Stimulated activated CD4-positive, alpha-beta T cell treated with anti-CD3 and anti-CD28 coated beads, TNF-alpha, amount 100 ng/mL, for 24 hours (primary cell): ENCODE results near the gene SLC2A5.

ENCODE experiments used
- DNase-seq, 3 experiments: peaks; one replicate each; pipeline ENCODE4 v3.0.0-alpha.2; 2020; ENCODE audit warnings: low read depth in 3 of 3

The SLC2A5 gene

DNA sequence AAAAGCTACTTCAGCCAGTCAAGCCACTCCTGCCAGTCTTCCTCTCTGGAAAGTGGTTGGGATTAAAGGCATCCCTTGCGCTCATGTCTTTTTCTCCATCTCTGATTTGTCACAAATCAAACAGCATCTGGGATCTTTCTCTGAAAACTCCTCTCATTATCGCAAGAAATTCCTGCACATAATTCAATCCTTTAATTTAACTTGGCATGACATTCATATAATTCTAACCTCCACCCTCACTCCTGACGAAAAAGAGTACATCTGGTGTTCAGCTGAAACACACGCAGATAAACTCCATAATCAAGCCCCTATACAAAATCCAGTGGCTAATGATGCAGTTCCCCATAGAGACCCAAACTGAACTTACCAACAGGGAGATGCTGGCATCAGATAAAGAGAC is 19.4 kb upstream of the SLC2A5 start:
- DNase-seq, result no peak

DNA sequence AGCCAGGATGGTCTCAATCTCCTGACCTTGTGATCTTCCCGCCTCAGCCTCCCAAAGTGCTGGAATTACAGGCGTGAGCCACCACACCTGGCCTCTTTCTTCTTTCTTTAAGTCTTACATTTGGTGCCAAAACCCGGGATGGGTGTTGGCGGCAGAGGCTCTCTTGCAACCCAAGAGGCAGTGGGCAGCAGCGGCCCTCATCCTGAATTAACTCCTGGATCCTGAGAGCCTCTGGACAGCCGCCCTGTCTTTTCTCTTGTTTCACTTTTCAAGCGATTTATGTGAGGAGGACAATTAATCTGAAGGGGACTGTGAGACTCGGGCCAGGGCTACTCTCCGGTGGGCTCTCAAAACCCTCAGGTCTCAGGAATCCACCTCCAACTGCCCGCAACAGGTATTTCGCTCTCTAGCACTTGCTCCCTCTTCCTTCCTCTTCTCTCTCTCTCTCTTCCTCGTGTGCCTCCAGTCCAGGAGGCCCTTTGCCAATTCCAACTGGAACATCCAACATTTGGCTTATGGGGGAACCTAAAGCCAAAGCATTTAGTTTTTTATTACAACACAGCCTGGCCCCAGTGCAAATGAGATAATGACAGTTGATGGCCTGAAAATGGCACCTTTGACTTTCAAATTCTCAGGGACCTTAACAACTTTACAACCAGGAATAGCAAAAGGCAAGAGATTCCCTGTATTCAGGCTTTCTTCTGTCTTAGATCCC is 18.1 kb upstream of the SLC2A5 start:
- no peak for DNase-seq

DNA sequence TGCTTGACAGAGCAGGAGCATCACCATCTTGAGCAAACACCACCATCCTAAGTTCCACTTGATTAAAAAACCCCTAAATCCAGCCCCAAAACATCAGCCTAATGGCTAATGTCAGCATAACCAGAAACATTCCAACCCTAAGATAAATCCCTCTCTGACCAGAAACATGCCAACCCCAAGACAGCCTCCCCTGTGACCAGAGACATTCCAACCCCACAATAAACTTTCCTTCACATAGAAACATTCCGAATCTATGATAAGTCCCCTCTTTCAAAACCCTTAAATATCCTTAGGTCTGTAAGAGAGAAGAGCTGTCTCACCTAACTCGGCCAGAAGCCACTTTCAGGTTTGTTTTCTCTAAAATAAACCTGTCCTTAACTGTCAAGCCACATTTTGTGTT is 17.4 kb upstream of the SLC2A5 start:
- no peak for DNase-seq

DNA sequence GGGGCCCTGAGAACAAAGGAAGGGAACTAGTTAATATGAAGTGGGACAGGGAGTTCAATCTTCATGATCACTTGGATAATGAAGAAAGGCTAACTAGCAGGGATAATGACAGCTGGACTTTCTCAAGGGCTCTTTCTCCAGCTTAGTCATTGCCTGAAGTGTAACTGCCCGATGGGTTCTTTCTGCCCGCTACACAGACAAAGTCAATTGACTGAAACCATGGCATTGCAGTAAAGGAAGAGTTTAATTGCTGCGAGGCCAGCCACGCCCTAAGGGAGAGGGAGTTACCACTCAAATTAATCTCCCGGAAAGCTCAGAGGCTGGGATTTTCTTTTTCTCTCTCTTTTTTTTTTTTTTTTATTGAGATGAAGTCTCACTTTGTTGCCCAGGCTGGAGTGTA is 16.6 kb upstream of the SLC2A5 start:
- DNase-seq, result no peak

DNA sequence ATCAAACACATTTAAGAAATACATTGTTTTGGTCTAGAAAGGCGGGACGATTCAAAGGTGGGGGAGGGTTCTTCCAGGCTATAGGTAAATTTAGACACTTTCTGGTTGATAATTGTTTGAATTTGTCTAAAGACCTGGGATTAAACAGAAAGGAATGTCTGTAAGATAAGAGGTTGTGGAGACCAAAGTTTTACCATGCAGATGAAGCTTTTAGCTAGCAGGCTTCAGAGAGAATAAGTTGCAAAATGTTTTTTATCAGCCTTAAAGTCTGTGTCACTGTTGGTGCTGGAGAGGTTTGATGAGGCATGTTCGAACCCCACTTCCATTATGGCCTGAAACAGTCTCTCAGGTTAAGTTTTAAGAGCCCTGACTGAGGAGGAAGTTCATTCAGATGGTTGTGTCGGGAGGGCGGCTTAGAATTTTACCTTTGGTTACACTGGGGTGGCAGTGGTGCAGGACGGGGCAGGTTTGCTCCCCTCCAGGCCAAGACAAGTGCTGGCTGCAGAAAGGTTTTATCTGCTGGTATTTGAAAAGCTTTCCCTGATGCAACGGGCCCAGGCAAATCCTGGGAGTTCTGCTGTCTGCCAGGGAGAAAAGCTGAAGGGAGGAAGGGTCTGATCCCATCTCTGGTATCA is 16.0 kb upstream of the SLC2A5 start:
- no peak for DNase-seq

DNA sequence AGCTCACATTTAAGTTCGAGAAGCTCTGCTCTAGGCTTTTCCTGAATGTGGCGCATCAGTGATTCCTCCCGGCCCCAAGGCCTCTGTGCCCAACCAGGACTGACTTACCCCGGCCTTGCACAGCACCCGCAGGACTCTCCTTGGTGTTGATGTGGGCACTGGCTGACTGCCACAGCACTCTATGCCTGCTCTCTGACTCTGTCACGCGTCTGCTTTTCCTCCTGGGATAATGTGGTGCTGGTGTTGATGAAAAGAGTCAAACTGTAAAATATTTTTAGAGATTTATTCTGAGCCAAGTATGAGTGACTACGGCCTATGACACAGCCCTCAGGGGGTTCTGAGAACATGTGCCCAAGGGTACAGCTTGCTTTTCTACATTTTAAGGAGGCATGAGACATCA is 15.5 kb upstream of the SLC2A5 start:
- no peak for DNase-seq

DNA sequence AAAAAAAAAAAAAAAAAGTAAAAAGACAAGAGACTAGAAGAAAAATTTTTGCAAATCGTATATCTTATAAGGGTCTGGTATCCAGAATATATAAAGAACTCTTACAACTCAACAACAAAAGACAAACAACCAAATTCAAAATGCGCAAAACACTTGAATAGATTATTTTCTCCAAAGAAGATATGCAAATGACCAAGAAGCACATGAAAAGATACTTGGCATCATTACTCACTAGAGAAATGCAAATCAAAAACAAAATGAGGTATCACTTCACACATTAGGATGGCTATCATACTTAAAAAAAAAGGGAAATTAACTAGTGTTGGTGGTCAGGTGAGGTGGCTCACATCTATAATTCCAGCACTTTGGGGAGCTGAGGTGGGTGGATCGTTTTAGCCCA is 12.0 kb upstream of the SLC2A5 start:
- DNase-seq, result no peak

DNA sequence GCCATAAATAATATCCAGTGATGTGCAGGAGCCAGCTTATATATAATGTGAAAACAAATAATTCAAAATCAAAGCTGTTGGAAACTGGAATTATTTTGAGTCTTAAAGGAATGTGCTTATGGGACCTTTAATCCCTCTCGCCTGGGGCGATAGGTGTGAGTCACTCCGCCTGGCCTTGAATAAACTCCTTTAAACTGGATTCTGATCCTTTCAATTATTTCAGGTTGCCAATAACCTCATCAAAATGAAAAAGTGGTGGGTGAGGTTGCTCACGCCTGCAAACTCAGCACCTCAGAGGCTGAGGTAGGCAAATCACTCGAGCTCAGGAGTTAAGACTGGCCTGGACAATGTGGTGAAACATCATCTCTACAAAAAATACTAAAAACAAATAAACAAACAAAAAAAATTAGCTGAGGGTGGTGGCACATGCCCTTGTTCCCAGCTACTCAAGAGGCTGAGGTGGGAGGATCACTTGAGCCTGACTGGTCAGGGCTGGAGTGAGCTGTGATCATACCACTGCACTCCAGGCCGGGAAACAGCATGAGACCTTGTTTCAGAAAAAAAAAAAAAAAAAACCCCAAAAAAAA is 11.4 kb upstream of the SLC2A5 start:
- no peak for DNase-seq

DNA sequence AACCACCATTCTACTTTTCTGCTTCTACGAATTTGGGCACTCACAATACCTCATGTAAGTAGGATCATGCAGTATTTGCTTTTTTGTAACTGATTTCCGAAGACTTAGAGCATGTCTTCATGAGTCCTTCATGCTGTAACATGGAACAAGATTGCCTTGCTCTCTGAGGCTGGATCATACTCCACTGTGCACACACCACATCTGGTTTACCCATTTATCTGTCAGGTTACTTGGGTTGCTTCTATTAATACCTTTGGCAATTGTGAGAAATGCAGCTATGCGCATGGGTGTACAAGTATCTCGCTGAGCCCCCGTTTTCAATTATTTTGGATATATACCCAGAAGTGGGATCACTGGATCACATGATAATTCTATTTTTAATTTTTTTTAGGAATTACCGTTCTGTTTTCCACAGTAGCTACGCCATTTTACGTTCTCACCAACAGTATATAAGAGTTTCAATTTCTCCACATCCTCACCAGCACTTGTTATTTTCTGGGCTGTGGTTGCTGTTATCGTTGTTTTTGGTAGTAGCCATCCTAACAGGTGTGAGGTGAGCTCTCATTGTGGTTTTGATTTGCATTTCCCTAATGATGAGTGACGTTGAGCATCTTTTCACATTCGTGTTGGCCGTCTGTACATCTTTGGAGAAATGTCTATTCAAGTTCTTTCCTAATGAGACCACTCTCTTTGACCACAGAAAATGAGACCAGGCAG is 10.7 kb upstream of the SLC2A5 start:
- no peak for DNase-seq

DNA sequence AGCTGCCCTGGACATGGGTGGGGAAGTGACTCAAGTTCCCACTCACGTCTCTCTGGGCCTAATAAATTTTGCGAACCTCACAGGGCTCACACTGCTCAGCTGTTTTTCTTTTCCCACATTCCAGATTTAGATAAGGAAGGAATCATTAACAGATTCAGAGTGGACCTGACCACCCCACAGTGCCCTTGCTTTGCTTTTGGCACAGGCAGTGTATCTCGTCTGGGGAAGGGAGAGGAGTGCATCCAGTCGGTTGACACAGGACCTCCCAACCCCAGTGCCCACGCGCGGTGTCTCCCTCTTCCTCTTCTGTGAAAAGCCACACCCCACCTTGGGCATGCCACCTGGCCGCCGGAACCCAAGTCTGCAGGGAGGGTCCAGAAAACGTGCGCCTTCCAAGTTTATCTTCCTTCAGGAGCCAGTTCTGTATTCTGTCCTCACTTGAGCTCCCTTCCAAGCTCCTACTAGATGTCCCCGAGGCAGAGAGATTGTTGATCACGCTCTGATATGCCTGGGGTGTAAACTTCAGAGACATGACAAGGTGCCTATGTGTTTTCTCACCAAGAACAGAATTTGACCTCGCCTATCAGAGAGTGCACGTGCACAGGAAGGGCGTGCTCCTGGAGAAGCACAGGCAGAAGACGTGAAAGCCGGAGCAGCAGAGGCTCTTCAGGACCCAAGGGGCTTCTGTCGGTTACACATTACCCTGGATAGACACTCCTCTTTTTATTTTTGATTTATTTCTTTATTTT is 9.5 kb upstream of the SLC2A5 start:
- no peak for DNase-seq

DNA sequence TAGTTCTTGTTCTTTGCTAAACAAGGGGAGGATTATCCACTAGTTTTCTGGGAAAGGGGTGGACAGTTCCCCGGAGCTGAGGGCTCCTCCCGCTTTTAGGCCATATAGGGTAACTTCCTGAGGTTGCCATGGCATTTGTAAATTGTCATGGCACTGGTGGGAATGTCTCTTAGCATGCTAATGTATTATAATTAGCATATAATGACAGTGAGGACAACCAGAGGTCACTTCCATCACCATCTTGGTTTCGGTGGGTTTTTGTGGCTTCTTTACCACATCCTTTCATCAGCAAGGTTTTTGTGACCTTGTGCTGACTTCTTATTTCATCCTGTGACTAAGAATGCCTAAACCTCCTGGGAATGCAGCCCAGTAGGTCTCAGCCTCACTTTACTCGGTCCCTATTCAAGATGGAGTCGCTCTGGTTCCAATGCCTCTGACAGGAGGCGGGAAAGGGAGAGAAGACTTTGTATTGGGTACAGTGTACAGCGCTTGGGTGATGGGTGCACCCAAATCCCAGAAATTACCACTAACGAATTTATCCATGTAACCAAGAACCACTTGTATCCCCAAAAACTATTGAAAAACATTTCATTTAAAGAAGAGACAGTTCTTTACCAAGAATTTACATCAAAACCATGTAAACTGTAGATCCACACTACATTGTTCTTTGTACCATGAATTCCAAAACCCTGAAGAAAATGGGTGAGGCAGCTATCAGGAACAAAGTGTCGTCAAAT is 8.7 kb upstream of the SLC2A5 start:
- DNase-seq, result no peak

DNA sequence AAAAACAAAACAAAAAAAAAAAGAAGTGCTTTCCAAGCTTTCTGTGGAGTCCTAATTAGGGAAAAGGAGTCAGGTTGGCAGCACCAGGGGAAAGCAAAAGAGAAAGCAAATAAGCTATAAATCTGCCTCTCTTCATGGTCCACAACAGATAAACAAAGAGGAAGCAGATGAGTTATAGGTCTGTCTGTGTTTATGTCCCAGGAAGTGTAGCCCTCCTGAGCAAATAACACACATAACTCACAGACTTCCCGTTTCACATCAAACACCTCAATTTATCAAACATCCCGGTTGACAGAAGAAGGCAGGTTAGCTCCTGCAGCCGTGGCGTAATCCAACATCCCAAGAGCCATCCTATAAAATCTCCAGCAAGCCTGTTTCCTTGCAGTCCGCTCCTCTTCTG is 5.6 kb upstream of the SLC2A5 start:
- DNase-seq, result no peak

DNA sequence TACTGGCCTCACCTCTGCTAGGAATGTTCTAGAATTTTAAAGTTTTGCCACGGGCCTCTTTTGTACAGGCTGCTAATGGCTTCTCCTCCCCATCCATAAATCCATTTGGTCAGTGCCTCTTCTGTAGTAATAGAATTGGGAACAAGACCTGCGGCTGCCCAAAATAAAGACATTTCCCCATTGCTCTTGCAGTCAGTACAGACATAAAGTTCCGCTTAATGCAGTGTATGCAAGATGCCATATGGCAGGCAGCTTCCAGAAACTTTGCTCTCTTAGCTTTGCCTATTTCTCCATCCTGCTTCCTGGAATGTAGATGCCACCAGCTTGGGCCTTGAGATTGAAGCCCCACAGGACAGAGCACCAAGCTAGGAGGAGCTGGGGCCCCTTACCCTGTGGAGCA is 3.7 kb upstream of the SLC2A5 start:
- no peak for DNase-seq

DNA sequence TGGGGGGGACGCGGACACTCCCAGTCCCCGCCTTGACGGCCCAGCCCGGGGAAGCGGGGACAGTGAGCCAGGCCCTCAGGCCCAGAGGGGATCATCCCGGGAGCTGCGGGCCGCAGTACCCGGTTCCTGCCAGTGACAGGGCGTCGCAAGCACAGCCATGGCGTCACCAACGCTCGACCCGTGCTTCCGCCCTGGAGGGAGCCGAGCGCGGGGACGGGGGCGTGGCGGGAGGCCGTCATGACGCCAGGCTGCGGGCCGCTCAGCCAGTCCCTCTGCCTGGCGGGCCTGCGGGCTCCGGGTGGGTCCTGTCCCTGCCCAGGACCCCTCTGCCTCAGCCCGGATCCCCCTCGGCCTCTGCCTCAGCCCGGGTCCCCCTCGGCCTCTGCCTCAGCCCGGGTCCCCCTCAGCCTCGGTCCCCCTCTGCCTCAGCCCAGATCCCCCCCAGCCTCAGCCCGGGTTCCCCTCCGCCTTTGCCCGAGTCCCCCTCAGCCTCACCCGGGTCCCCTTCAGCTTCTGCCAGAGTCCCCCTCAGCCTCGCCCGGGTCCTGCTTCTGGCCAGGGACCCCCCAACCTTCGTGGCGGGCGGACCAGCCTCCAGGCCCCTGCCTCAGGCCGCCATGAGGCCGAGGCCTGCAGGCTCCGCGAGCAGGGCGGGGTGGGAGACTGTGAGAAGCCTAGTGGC is 2.3 kb upstream of the SLC2A5 start:
- no peak for DNase-seq

DNA sequence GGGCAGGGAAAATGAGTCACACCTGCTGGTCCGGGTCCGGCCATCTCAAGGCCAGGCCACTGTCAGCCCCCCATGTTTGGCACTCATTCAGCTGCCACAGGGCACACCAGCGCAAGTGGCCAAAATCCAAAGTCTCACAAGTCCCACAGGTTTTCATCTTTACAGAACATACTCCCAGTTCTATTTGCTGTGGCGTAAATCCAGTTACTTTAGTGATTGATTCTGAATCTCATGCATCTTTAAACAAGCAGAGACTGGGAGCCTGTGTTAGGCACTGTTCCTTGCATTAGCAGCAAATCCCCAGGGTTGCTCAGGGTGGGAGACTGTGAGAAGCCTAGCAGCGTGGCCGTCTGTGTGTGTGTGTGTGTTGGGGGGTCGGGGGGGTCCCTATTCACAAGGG is 1.1 kb upstream of the SLC2A5 start:
- DNase-seq, result no peak

DNA sequence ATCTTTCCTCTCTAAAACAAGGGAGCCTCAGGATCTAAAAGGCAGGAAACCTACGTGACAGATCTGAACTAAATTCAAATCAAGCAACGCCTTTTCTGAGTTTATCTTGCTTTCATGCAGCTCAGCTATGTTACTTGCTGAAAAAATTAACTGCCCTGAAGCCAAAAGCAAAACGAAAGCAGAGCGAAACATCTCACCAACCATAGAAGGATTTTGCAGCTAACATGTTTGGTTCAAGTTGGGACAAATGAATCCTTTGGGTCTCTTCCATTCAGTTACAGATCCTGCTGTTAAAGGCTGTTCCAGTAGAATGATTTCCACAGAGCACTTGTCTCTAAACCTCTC is 482 bp downstream of the SLC2A5 start:
- no peak for DNase-seq

DNA sequence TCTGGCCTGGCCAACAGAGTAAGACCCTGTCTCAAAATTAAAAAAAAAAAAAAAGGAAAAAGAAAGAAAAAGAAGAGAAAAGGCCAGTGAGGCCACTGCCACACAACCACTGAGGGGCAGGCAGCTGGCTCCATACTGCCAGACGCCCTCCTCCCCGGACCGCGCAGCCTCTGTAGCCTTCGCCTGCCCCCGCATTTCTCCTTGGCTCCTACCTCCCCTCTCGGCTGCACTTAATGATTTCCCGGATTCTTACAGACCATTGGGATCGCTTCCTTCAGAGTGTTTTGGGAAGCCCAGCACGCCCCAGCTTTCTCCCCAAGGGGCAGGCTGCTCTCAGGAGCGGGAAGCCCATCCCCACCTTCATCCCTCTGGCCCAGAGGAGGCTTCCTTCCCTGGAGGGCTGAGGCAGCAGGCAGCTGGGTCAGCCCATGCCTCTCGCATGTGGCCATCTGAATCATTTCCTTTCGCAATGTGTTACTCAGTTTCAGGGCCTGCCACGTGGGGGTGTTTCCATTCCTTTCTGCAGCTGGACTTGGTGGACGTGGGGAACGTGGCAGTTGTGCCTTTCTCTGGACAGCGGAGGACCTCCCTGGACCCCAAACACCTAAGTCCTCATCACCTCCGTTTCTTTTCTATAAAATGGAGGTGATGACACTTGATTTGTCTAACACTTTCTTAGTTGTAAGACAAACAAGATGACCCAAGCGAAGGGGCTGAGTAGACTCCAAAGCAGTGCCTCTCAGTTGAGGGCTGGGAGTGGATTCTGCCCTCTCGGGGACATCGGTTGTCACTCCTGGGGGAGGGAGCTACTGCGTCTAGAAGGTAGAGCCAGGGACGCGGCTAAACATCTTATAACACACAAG is 2.3 kb downstream of the SLC2A5 start:
- no peak for DNase-seq

DNA sequence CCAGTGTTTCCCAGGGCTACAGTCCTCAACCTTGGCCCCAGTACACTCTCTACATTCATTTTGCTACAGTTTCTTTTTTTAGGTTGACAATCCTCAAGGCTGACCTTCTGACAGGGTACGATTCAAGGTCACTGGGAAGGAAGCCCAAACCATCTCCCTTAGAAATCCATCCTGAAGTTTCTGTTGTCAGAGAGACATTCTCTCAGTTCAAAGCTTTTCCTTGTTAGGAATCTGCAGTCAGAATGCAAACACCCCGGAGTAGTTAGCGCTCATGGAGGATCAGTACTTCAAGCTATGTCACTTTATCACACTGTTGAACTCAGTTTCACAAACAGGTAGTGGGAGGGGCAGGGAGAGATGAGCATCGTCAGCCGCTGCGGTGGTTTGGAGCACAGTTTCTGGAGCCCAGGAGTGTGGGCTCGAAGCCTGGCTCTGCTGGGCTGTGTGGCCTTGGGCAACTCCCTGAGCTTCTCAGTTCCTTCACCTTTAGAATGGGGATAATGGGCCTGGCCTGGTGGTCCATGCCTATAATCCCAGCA is 4.2 kb downstream of the SLC2A5 start:
- no peak for DNase-seq

DNA sequence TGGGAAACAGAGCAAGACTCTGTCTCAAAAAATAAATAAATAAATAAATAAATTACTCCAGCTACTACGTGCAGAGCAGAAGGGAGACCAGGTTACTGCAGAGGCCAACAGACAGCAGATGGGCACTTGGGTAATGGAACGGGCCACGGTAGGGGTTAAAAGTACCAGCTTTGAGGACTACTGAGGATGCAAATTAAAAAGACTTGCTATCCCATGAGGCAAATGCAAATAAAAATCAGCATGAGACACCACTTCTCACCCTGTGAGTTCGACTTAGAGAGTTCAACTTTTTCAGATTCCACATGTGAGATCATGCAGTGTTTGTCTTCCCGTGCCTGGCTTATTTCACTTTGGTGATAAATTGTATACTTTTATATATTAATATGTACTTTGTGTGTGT is 6.6 kb downstream of the SLC2A5 start:
- DNase-seq, result no peak

DNA sequence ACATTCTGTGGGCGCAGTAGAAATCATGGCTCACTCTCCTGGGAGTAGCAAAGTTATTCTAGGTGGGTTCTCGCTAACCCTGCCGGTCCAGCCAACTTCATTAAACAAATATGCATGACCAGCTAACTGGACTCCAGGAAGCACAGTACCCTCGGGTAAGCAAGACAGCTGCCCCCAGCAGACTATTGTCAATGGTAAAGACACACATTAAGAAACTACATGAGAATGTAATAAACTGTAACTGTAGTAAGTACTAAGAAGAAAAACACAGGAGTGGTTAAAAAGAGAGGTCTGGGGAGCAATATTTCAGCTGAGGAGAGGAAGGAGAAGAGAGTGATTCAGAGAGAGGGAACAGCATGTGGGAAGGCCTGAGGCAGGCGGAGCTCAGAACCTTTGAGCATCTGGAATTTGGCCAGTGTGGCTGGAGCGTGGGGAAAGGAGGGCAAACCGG is 7.4 kb downstream of the SLC2A5 start:
- no peak for DNase-seq
